GM04503 (cell line): ENCODE results near the gene EBF3.

ENCODE experiments used
- DNase-seq: peaks from one replicate; pipeline ENCODE4 v3.0.0-alpha.2; 2012; ENCODE audit warnings: low read depth

EBF3 gene

GRCh38 chr10:129963641-129964501 lies at the start of gene EBF3:
TSS of gene EBF3 (minus strand) at chr10:129964274. CDS start at chr10:129963768, 506 bp downstream.
- DNase-seq: no peak

- DNase-seq: peak; percentile 50
Observed at GRCh38 chr10:130013335-130014262, 49.5 kb upstream of the EBF3 start.

- no peak for DNase-seq
Observed at GRCh38 chr10:130012129-130012528, 48.1 kb upstream of the EBF3 start.

GRCh38 chr10:130010653-130011052 lies 46.6 kb upstream of the EBF3 start:
- no peak for DNase-seq

- DNase-seq: no peak
Observed at GRCh38 chr10:130009228-130009627, 45.2 kb upstream of the EBF3 start.

- DNase-seq: no peak
Observed at GRCh38 chr10:130003787-130004613, 39.9 kb upstream of the EBF3 start.

GRCh38 chr10:130003166-130003565 lies 39.1 kb upstream of the EBF3 start:
- no peak for DNase-seq

- no peak for DNase-seq
Observed at GRCh38 chr10:130002606-130003005, 38.5 kb upstream of the EBF3 start.

GRCh38 chr10:130000918-130001317 lies 36.8 kb upstream of the EBF3 start:
- no peak for DNase-seq

- DNase-seq: no peak
Observed at GRCh38 chr10:129999140-129999539, 35.1 kb upstream of the EBF3 start.

GRCh38 chr10:129993621-129994020 lies 29.5 kb upstream of the EBF3 start:
- DNase-seq: peak; percentile 81

- DNase-seq: no peak
Observed at GRCh38 chr10:129992356-129992755, 28.3 kb upstream of the EBF3 start.

- no peak for DNase-seq
Observed at GRCh38 chr10:129982825-129983224, 18.8 kb upstream of the EBF3 start.

GRCh38 chr10:129978980-129979379 lies 14.9 kb upstream of the EBF3 start:
- DNase-seq: no peak

GRCh38 chr10:129978322-129978721 lies 14.2 kb upstream of the EBF3 start:
- no peak for DNase-seq

- DNase-seq: no peak
Observed at GRCh38 chr10:129977794-129978193, 13.7 kb upstream of the EBF3 start.

GRCh38 chr10:129973674-129974059 lies 9.6 kb upstream of the EBF3 start:
- no peak for DNase-seq

- DNase-seq: no peak
Observed at GRCh38 chr10:129972966-129973673, 9.0 kb upstream of the EBF3 start.

- DNase-seq: no peak
Observed at GRCh38 chr10:129972145-129972965, 8.3 kb upstream of the EBF3 start.

- no peak for DNase-seq
Observed at GRCh38 chr10:129971381-129972144, 7.5 kb upstream of the EBF3 start.
